Progenitor cell of endocrine pancreas (in vitro differentiated cells): ENCODE data around the gene RAB6A. TPM values are rescaled to one million over a fixed set of nuclear protein-coding genes. Genes with fewer than 3 reads are reported as not detected.

Experiments
- DNase-seq: peaks from one replicate; pipeline ENCODE4 v3.0.0; 2021; ENCODE audit warnings: low spot score; ENCODE audit not compliant: unreplicated experiment
- H3K27ac Mint-ChIP-seq: 2 replicates; pipeline ENCODE4 v1.8.0; 2021; ENCODE audit warnings: mild to moderate bottlenecking, moderate library complexity, mixed read lengths
- H3K27me3 Mint-ChIP-seq: 2 replicates; pipeline ENCODE4 v1.8.0; 2021; ENCODE audit warnings: mixed read lengths
- H3K36me3 Mint-ChIP-seq: 2 replicates; pipeline ENCODE4 v1.8.0; 2022; ENCODE audit warnings: mixed read lengths; ENCODE audit not compliant: insufficient read depth
- H3K4me1 Mint-ChIP-seq: 2 replicates; pipeline ENCODE4 v1.8.0; 2021; ENCODE audit warnings: low read depth, mixed read lengths
- H3K4me3 Mint-ChIP-seq: 2 replicates; pipeline ENCODE4 v1.8.0; 2021; ENCODE audit warnings: low read depth, mild to moderate bottlenecking, moderate library complexity, mixed read lengths
- H3K9me3 Mint-ChIP-seq: 2 replicates; pipeline ENCODE4 v1.8.0; 2021; ENCODE audit warnings: low read depth, mixed read lengths
- CTCF ChIP-seq: fragments of 200-600 bp; sonication (generic); IDR thresholded peaks from one replicate; pipeline ENCODE4 v1.5.0; 2021; ENCODE audit warnings: antibody characterized with exemption, mild to moderate bottlenecking; ENCODE audit not compliant: unreplicated experiment
- total RNA-seq: library from RNA; stranded (reverse); gene quantifications from 2 replicates; pipeline ENCODE4 v1.2.1, GENCODE V29; 2021

RAB6A gene
- total RNA-seq, 1 donor from 2014 or later, result 88.6 TPM

GRCh38 chr11:73800276-73800806 is 39.5 kb upstream of the RAB6A start:
- Mint-ChIP-seq H3K36me3 (no peaks in the 10 kb centered on the region), H3K4me1 (peaks cover 2% of the 10 kb centered on the region), H3K9me3 (no peaks in the 10 kb centered on the region), H3K27ac (no peak overlapping the region), H3K27me3 (no peaks in the 10 kb centered on the region), H3K4me3 (no peak overlapping the region)
- DNase-seq, result no peak
- no peak for TF ChIP-seq CTCF

- TF ChIP-seq CTCF, result no peak
- Mint-ChIP-seq H3K4me3 (no peak overlapping the region), H3K27ac (no peak overlapping the region)
Measured at GRCh38 chr11:73797457-73797856, 36.6 kb upstream of the RAB6A start.

GRCh38 chr11:73795925-73796632 is 35.2 kb upstream of the RAB6A start:
- TF ChIP-seq CTCF, result no peak
- no peak overlapping the region for H3K27ac Mint-ChIP-seq
- no peaks in the 10 kb centered on the region for H3K9me3 Mint-ChIP-seq
- no peaks in the 10 kb centered on the region for H3K4me1 Mint-ChIP-seq
- no peaks in the 10 kb centered on the region for H3K27me3 Mint-ChIP-seq
- H3K4me3 Mint-ChIP-seq, result no peak overlapping the region
- no peaks in the 10 kb centered on the region for H3K36me3 Mint-ChIP-seq
- no peak for DNase-seq

More at GRCh38 chr11:73797457-73797856, 36.6 kb upstream of the RAB6A start:
- Mint-ChIP-seq H3K27me3 (no peaks in the 10 kb centered on the region), H3K4me1 (no peaks in the 10 kb centered on the region), H3K9me3 (no peaks in the 10 kb centered on the region), H3K36me3 (no peaks in the 10 kb centered on the region)
- DNase-seq, result no peak

GRCh38 chr11:73792584-73792983 is 31.7 kb upstream of the RAB6A start:
- DNase-seq, result no peak
- Mint-ChIP-seq H3K4me1 (peaks cover 4% of the 10 kb centered on the region), H3K27ac (no peak overlapping the region), H3K9me3 (no peaks in the 10 kb centered on the region), H3K27me3 (no peaks in the 10 kb centered on the region), H3K4me3 (no peak overlapping the region), H3K36me3 (no peaks in the 10 kb centered on the region)
- TF ChIP-seq CTCF, result no peak

- H3K36me3 Mint-ChIP-seq, result no peaks in the 10 kb centered on the region
- H3K4me3 Mint-ChIP-seq, result peak overlapping the region; percentile 99
- DNase-seq, result no peak
- H3K27ac Mint-ChIP-seq, result peak overlapping the region; percentile 77
- H3K4me1 Mint-ChIP-seq, result peaks cover 7% of the 10 kb centered on the region
- no peaks in the 10 kb centered on the region for H3K27me3 Mint-ChIP-seq
- no peaks in the 10 kb centered on the region for H3K9me3 Mint-ChIP-seq
- TF ChIP-seq CTCF, result no peak
Measured at GRCh38 chr11:73789279-73789670, 28.4 kb upstream of the RAB6A start.
